H1 (cell line): ENCODE measurements around the gene CUBN. TPM values are rescaled to one million over a fixed set of nuclear protein-coding genes. Genes with fewer than 3 reads are reported as not detected.

Experiments used
- CTCF ChIA-PET: fragments of 300-600 bp; sonication (Branson Sonifier 250); formaldehyde crosslinking; loops from one replicate; lab custom pipeline; 2021; ENCODE audit not compliant: partially characterized antibody; lab: Charles Lee
- POLR2A ChIA-PET: fragments of 300-600 bp; sonication (Branson Sonifier 250); formaldehyde crosslinking; loops from one replicate; lab custom pipeline; 2021; ENCODE audit warnings: inconsistent platforms; ENCODE audit not compliant: partially characterized antibody; lab: Charles Lee
- DNase-seq, 2 experiments: peaks; one replicate each; pipeline versions ENCODE4 v3.0.0 to v3.0.0-alpha.2; 2010 to 2022; ENCODE audit warnings: low spot score in 2 of 2, low read depth in 1 of 2, mixed read lengths in 1 of 2
- FAIRE-seq: peaks from 2 replicates; lab custom pipeline; 2011; peaks lifted over from hg19 to GRCh38; lab: Jason Lieb, UNC
- H2AFZ ChIP-seq: 2 replicates; pipeline ENCODE4 v1.8.1; 2012; ENCODE audit warnings: low read length, inconsistent platforms
- H2AK5ac ChIP-seq: 2 replicates; pipeline ENCODE4 v1.6.1; 2013; ENCODE audit warnings: low read depth, low read length
- H2BK120ac ChIP-seq: replicated peaks from 2 replicates; pipeline ENCODE3; 2013; ENCODE audit warnings: low read depth, low read length, inconsistent platforms
- H2BK12ac ChIP-seq: 2 replicates; pipeline ENCODE4 v1.6.1; 2013; ENCODE audit warnings: low read depth, low read length
- H2BK15ac ChIP-seq: 2 replicates; pipeline ENCODE4 v1.6.1; 2013; ENCODE audit warnings: low read length
- H2BK20ac ChIP-seq: 2 replicates; pipeline ENCODE4 v1.6.1; 2013; ENCODE audit warnings: low read length
- H2BK5ac ChIP-seq: 2 replicates; pipeline ENCODE4 v1.6.1; 2013; ENCODE audit warnings: low read depth, low read length
- H3K14ac ChIP-seq: 2 replicates; pipeline ENCODE4 v1.6.1; 2013; ENCODE audit warnings: inconsistent platforms; ENCODE audit not compliant: insufficient read length
- H3K18ac ChIP-seq: 2 replicates; pipeline ENCODE4 v1.6.1; 2013; ENCODE audit warnings: low read length; ENCODE audit errors: extremely low read depth
- H3K23ac ChIP-seq: 2 replicates; pipeline ENCODE4 v1.6.1; 2013; ENCODE audit warnings: inconsistent platforms; ENCODE audit not compliant: insufficient read length
- H3K23me2 ChIP-seq: 2 replicates; pipeline ENCODE4 v1.6.1; 2013; ENCODE audit warnings: low read depth, low read length
- H3K27ac ChIP-seq: 2 replicates; pipeline ENCODE4 v1.6.1; 2011; ENCODE audit warnings: low read depth, low read length, inconsistent platforms
- H3K27me3 ChIP-seq, 4 experiments: replicated peaks in 1 of 4; 1 replicate in 1 of 4; 2 replicates in 3 of 4; pipeline versions ENCODE4 v1.6.1 to v1.8.1; 2011 to 2013; ENCODE audit warnings: low read length in 3 of 4, mild to moderate bottlenecking in 3 of 4, inconsistent platforms in 2 of 4, mixed read lengths in 2 of 4, moderate library complexity in 1 of 4; ENCODE audit not compliant: control insufficient read depth in 3 of 4, insufficient read depth in 3 of 4; ENCODE audit errors: extremely low read depth in 1 of 4
- H3K36me3 ChIP-seq, 4 experiments: 2 replicates each; pipeline versions ENCODE4 v1.6.1 to v1.8.1; 2011 to 2013; ENCODE audit warnings: mild to moderate bottlenecking in 4 of 4, low read length in 3 of 4, moderate library complexity in 2 of 4, control low read depth in 1 of 4, inconsistent platforms in 1 of 4; ENCODE audit not compliant: insufficient read depth in 4 of 4, control insufficient read depth in 2 of 4
- H3K4ac ChIP-seq: replicated peaks from 2 replicates; pipeline ENCODE3; 2013; ENCODE audit warnings: low read length, low read depth, mixed read lengths, inconsistent platforms; ENCODE audit not compliant: insufficient read length
- H3K4me1 ChIP-seq, 4 experiments: replicated peaks in 1 of 4; 1 replicate in 1 of 4; 2 replicates in 3 of 4; pipeline versions ENCODE4 v1.6.1 to v1.8.1; 2011 to 2013; ENCODE audit warnings: low read length in 3 of 4, inconsistent platforms in 2 of 4, mixed read lengths in 1 of 4; ENCODE audit not compliant: insufficient read depth in 4 of 4, control insufficient read depth in 3 of 4
- H3K4me2 ChIP-seq, 2 experiments: 2 replicates each; pipeline versions ENCODE4 v1.6.1 to v1.8.1; 2011 to 2013; ENCODE audit warnings: low read depth in 2 of 2, low read length in 2 of 2, control low read depth in 1 of 2, inconsistent platforms in 1 of 2, mild to moderate bottlenecking in 1 of 2; ENCODE audit not compliant: insufficient read depth in 1 of 2
- H3K4me3 ChIP-seq, 4 experiments: fragments of 200-600, 300-600 bp in 1 of 4; sonication (generic), shearing (Covaris generic), sonication (Bioruptor Twin) in 1 of 4; 2 replicates each; pipeline versions ENCODE4 v1.5.1 to v1.8.1; 2011 to 2016; ENCODE audit warnings: low read length in 4 of 4, low read depth in 3 of 4, control low read depth in 2 of 4, inconsistent platforms in 2 of 4, mild to moderate bottlenecking in 2 of 4, mixed read lengths in 1 of 4, moderate library complexity in 1 of 4; ENCODE audit not compliant: insufficient read depth in 2 of 4; ENCODE audit errors: extremely low read depth in 1 of 4
- H3K56ac ChIP-seq: replicated peaks from 2 replicates; pipeline ENCODE3; 2013; ENCODE audit warnings: low read depth, mild to moderate bottlenecking, mixed read lengths, low read length, inconsistent platforms; ENCODE audit not compliant: insufficient read length
- H3K79me1 ChIP-seq: 2 replicates; pipeline ENCODE4 v1.6.1; 2013; ENCODE audit warnings: low read depth, low read length, control low read depth
- H3K79me2 ChIP-seq, 2 experiments: 2 replicates each; pipeline versions ENCODE4 v1.6.1 to v1.8.1; 2012 to 2013; ENCODE audit warnings: low read length in 2 of 2, mild to moderate bottlenecking in 2 of 2, inconsistent platforms in 1 of 2; ENCODE audit not compliant: insufficient read depth in 2 of 2, control insufficient read depth in 1 of 2
- H3K9ac ChIP-seq, 4 experiments: replicated peaks in 1 of 4; 1 replicate in 1 of 4; 2 replicates in 3 of 4; pipeline versions ENCODE4 v1.6.1 to v1.8.1; 2011 to 2013; ENCODE audit warnings: low read depth in 3 of 4, low read length in 3 of 4, control low read depth in 2 of 4, mild to moderate bottlenecking in 2 of 4, moderate library complexity in 2 of 4, inconsistent platforms in 1 of 4; ENCODE audit errors: extremely low read depth in 1 of 4
- H3K9me3 ChIP-seq, 2 experiments: 2 replicates each; pipeline versions ENCODE4 v1.6.1 to v1.8.1; 2012 to 2013; ENCODE audit warnings: mild to moderate bottlenecking in 2 of 2, moderate library complexity in 2 of 2, control low read depth in 1 of 2, inconsistent platforms in 1 of 2, low read depth in 1 of 2, low read length in 1 of 2, mixed read lengths in 1 of 2; ENCODE audit not compliant: insufficient read depth in 2 of 2
- H4K20me1 ChIP-seq, 2 experiments: replicated peaks in 1 of 2; 2 replicates each; pipeline versions ENCODE3 to v1.8.1; 2011 to 2013; ENCODE audit warnings: inconsistent platforms in 2 of 2, low read length in 2 of 2, mild to moderate bottlenecking in 1 of 2; ENCODE audit not compliant: insufficient read depth in 2 of 2, control insufficient read depth in 1 of 2
- H4K5ac ChIP-seq: 2 replicates; pipeline ENCODE4 v1.6.1; 2013; ENCODE audit warnings: low read length, low read depth, mixed read lengths, inconsistent platforms; ENCODE audit not compliant: insufficient read length
- H4K8ac ChIP-seq: 2 replicates; pipeline ENCODE4 v1.8.0; 2013; ENCODE audit warnings: mild to moderate bottlenecking, moderate library complexity, low read length, inconsistent platforms; ENCODE audit not compliant: insufficient read depth; ENCODE audit errors: extremely low read depth
- H4K91ac ChIP-seq: replicated peaks from 2 replicates; pipeline ENCODE3; 2013; ENCODE audit warnings: low read length, mixed read lengths, inconsistent platforms; ENCODE audit not compliant: insufficient read length
- BCL11A ChIP-seq, 2 experiments: IDR thresholded peaks; one replicate each; pipeline ENCODE4 v1.6.1; 2011; ENCODE audit warnings: low read depth in 2 of 2, low read length in 2 of 2, mild to moderate bottlenecking in 2 of 2
- CBX5 ChIP-seq: fragments of 300-800, 300-1000 bp; sonication (generic); IDR thresholded peaks from 2 replicates; pipeline ENCODE4 v1.7.1; 2016; ENCODE audit warnings: antibody characterized with exemption, low read length, low read depth
- CHD2 ChIP-seq: IDR thresholded peaks from 2 replicates; pipeline ENCODE4 v1.6.1; 2012; ENCODE audit warnings: low read length, improper control_type of control experiment
- EGR1 ChIP-seq: IDR thresholded peaks from 2 replicates; pipeline ENCODE4 v1.6.1; 2011; ENCODE audit warnings: low read depth, low read length, borderline replicate concordance
- PHF8 ChIP-seq: fragments of 200-600 bp; sonication (generic); conservative IDR thresholded peaks from 2 replicates; pipeline ENCODE4 v1.7.1; 2012; ENCODE audit warnings: low read depth, mild to moderate bottlenecking, inconsistent platforms, low read length, moderate library complexity
- POLR2AphosphoS5 ChIP-seq: IDR thresholded peaks from 2 replicates; pipeline ENCODE4 v1.6.1; 2011; ENCODE audit warnings: low read depth, low read length
- RAD21 ChIP-seq, 2 experiments: IDR thresholded peaks in 1 of 2; conservative IDR thresholded peaks in 1 of 2; 2 replicates each; pipeline ENCODE4 v1.6.1; 2011; ENCODE audit warnings: low read depth in 2 of 2, low read length in 2 of 2, improper control_type of control experiment in 1 of 2, inconsistent platforms in 1 of 2, mild to moderate bottlenecking in 1 of 2, moderate library complexity in 1 of 2
- RXRA ChIP-seq: IDR thresholded peaks from 2 replicates; pipeline ENCODE4 v1.6.1; 2011; ENCODE audit warnings: low read depth, mild to moderate bottlenecking, low read length, moderate library complexity; ENCODE audit not compliant: insufficient read depth
- SIN3A ChIP-seq, 2 experiments: IDR thresholded peaks in 1 of 2; conservative IDR thresholded peaks in 1 of 2; 2 replicates each; pipeline ENCODE4 v1.6.1; 2011 to 2012; ENCODE audit warnings: low read length in 2 of 2, improper control_type of control experiment in 1 of 2, low read depth in 1 of 2, mild to moderate bottlenecking in 1 of 2
- SP1 ChIP-seq: IDR thresholded peaks from 2 replicates; pipeline ENCODE4 v1.6.1; 2011; ENCODE audit warnings: low read depth, low read length
- SP2 ChIP-seq: IDR thresholded peaks from 2 replicates; pipeline ENCODE4 v1.6.1; 2012; ENCODE audit warnings: mild to moderate bottlenecking, low read length, inconsistent platforms
- SRF ChIP-seq: IDR thresholded peaks from 2 replicates; pipeline ENCODE4 v1.6.1; 2011; ENCODE audit warnings: mild to moderate bottlenecking, low read depth, low read length, moderate library complexity
- YY1 ChIP-seq: IDR thresholded peaks from 2 replicates; pipeline ENCODE4 v1.6.1; 2011; ENCODE audit warnings: low read depth, mild to moderate bottlenecking, low read length
- ZNF274 ChIP-seq: IDR thresholded peaks from 2 replicates; pipeline ENCODE4 v1.7.0; 2012; ENCODE audit warnings: low read length, borderline replicate concordance; ENCODE audit errors: extremely low read depth
- whole genome bisulfite sequencing, 2 experiments: shearing (Covaris generic) in 1 of 2; methylation state at CpG; one replicate each; pipeline versions ENCODE4 v1.1.6 to v1.1.7; 2013 to 2015; ENCODE audit warnings: low lambda C conversion rate in 2 of 2, mixed read lengths in 2 of 2, inconsistent platforms in 1 of 2, low coverage in 1 of 2, missing lambda C conversion rate in 1 of 2; ENCODE audit not compliant: insufficient replicate concordance in 2 of 2, insufficient coverage in 1 of 2, insufficient read length in 1 of 2; ENCODE audit errors: extremely low coverage in 1 of 2, missing lambda C conversion rate in 1 of 2; 5-methylcytosine and 5-hydroxymethylcytosine counted together
- polyA plus RNA-seq, 7 experiments: library from polyadenylated mRNA; depleted of rRNA in 3 of 7; stranded (reverse) in 5 of 7; unstranded in 2 of 7; fragments of >200 nt in 5 of 7; fragments of 200-250 nt in 2 of 7; gene quantifications; 1 replicate in 5 of 7; 2 replicates in 1 of 7; 4 replicates in 1 of 7; pipeline versions ENCODE4 v1.2.1 to v1.2.3, GENCODE V29; 2011 to 2013; ENCODE audit warnings: missing spikeins in 2 of 7, mixed read lengths in 2 of 7
- total RNA-seq: library from RNA; stranded (reverse); fragmentation: NEBNext Ultra II Directional; extraction: Animal tissue kit (Norgen Biotek cat#: 25700); gene quantifications from 2 replicates; pipeline ENCODE4 v1.2.1, GENCODE V29; 2021

CUBN gene
- total and polyA plus RNA-seq, 2 of the 8 experiments (the other 6 are each of a cell fraction or from before 2014, with no cell fraction given), result 0.04 to 0.08 TPM

DNA sequence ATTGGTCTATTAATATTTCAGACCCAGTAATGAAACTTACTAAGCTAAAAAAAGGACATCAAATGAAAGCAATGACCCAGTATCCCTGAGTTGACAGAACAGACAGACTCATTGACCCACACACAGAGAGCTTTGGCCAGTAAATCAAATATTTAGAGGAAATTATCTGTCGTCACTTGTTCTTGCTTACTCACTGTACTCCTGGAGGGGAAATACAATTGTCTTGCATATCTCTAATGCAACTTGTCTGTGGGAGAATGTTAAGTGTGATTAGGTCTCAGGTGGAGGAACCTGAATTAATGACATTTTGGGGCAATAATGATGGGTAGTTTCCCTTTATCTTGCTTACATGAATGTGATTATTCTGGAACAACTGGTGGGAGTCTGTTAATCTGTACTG is 80.4 kb downstream of the CUBN start:
- H3K4me3 ChIP-seq, result no peak overlapping the region
- H2BK5ac ChIP-seq, result no peak overlapping the region
- H3K9me3 ChIP-seq, result 0 out of 4 replicates have a peak, but pooled peaks cover 0 to 2% of the 10 kb centered on the region in 2 experiments
- H3K23me2 ChIP-seq, result no peaks in the 10 kb centered on the region; the same call in 1 of the 2 replicates
- no peak overlapping the region for H3K18ac ChIP-seq
- H4K5ac ChIP-seq, result no peak overlapping the region
- H2BK20ac ChIP-seq, result no peak overlapping the region
- H4K8ac ChIP-seq, result no peak overlapping the region
- TF ChIP-seq CBX5 (no peak), SIN3A (conservative IDR thresholded peaks at IDR 0.05 in 1 of 2, IDR thresholded peaks at IDR 0.05 in 1 of 2; ENCODE audit: low read depth in 1 of 2, low read length in 2 of 2) (no peak), EGR1 (no peak), RAD21 (IDR thresholded peaks at IDR 0.05 in 1 of 2, conservative IDR thresholded peaks at IDR 0.05 in 1 of 2; ENCODE audit: low read depth in 2 of 2, low read length in 2 of 2) (no peak), SP1 (no peak), YY1 (no peak), RXRA (no peak), BCL11A (IDR thresholded peaks at IDR 0.05; ENCODE audit: low read depth in 2 of 2, low read length in 2 of 2) (no peak), CHD2 (no peak), ZNF274 (no peak), POLR2AphosphoS5 (no peak), SP2 (no peak), SRF (no peak), PHF8 (no peak)
- TF ChIP-seq, all 59 proteins: peak for 0
- FAIRE-seq (no peak), DNase-seq (no peak)
- H3K9ac ChIP-seq, result no peak overlapping the region
- no peaks in the 10 kb centered on the region for H4K20me1 ChIP-seq
- 63% methylated on average over 1 of the region's 1 CpG; no CpG with 5 or more reads in 1 of the 2 experiments for WGBS, 2 experiments
- H3K27me3 ChIP-seq, result no peaks in the 10 kb centered on the region
- no peak overlapping the region for H2BK15ac ChIP-seq
- no peak overlapping the region for H3K56ac ChIP-seq
- no peak overlapping the region for H2BK12ac ChIP-seq
- H2BK120ac ChIP-seq, result no peak overlapping the region
- no peak overlapping the region for H3K4me2 ChIP-seq
- H3K79me1 ChIP-seq, result no peaks in the 10 kb centered on the region
- H2AK5ac ChIP-seq, result no peak overlapping the region
- H3K27ac ChIP-seq, result no peak overlapping the region
- POLR2A ChIA-PET, result no interaction called here
- no peak overlapping the region for H2AFZ ChIP-seq
- no peak overlapping the region for H3K4ac ChIP-seq
- no peaks in the 10 kb centered on the region for H3K79me2 ChIP-seq
- H3K36me3 ChIP-seq, result no peaks in the 10 kb centered on the region
- no peak overlapping the region for H4K91ac ChIP-seq
- H3K23ac ChIP-seq, result no peak overlapping the region
- H3K4me1 ChIP-seq, result no peaks in the 10 kb centered on the region; a peak in 1 of 7 replicates
- CTCF ChIA-PET, result interaction anchor here (1.8 kb wide), 1 partner anchor 208 kb away, joined by 8 read pairs; no protein-coding TSS in a partner anchor
- no peak overlapping the region for H3K14ac ChIP-seq
